Measurements from ENCODE around the gene RAB15.

DNA sequence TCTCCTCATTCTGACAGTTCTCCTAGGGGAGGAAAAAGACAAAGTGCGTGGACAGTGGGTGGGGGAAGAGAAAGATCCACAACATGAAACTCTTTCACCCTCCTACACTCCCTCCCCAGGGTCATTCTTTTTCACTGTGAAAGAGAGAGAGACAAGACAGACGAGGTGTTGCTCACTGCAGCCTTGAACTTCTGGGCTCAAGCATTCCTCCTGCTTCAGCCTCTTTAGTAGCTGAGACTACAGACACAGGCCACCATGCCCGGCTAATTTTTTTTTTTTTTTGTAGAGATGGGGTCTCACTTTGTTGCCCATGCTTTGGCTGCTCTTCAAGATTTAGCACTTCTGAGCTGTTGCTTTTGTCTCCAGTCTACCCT lies 32.3 kb downstream of the RAB15 start:
- TF ChIP-seq POLR2AphosphoS5 (IDR thresholded peaks at IDR 0.05) (no peak), POLR2A (IDR thresholded peaks at IDR 0.05) (no peak), EP300 (IDR thresholded peaks at IDR 0.05) (no peak)
- TF ChIP-seq, protein P1, sequence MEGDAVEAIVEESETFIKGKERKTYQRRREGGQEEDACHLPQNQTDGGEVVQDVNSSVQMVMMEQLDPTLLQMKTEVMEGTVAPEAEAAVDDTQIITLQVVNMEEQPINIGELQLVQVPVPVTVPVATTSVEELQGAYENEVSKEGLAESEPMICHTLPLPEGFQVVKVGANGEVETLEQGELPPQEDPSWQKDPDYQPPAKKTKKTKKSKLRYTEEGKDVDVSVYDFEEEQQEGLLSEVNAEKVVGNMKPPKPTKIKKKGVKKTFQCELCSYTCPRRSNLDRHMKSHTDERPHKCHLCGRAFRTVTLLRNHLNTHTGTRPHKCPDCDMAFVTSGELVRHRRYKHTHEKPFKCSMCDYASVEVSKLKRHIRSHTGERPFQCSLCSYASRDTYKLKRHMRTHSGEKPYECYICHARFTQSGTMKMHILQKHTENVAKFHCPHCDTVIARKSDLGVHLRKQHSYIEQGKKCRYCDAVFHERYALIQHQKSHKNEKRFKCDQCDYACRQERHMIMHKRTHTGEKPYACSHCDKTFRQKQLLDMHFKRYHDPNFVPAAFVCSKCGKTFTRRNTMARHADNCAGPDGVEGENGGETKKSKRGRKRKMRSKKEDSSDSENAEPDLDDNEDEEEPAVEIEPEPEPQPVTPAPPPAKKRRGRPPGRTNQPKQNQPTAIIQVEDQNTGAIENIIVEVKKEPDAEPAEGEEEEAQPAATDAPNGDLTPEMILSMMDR (IDR thresholded peaks at IDR 0.05), result no peak

All from suprapubic skin (tissue), 4 donors.